ENCODE measurements around the gene BCL7C. TPM values are rescaled to one million over a fixed set of nuclear protein-coding genes. Genes with fewer than 3 reads are reported as not detected.

Gene BCL7C
- total RNA-seq, 2 experiments from 2014 or later: 17.8 to 19.1 TPM

GRCh38 chr16:30910427-30911029 is 16.7 kb upstream of the BCL7C start:
- Histone ChIP-seq H3K9me3 (ENCODE audit: control insufficient read depth in 1 of 2, insufficient read depth in 1 of 2, low read length in 2 of 2) (no peaks in the 10 kb centered on the region), H3K27ac (ENCODE audit: low read depth in 1 of 2, low read length in 2 of 2) (no peak overlapping the region), H3K4me3 (ENCODE audit: low read length) (no peak overlapping the region), H3K27me3 (ENCODE audit: control insufficient read depth in 1 of 2, insufficient read depth in 2 of 2, low read length in 2 of 2) (no peaks in the 10 kb centered on the region), H3K36me3 (ENCODE audit: insufficient read depth, low read length) (no peaks in the 10 kb centered on the region), H3K4me1 (ENCODE audit: insufficient read depth, low read length) (peaks cover 13% of the 10 kb centered on the region)
- ChIA-PET POLR2A (no interaction called here), CTCF (no interaction called here)
- no peak for TF ChIP-seq CTCF (IDR thresholded peaks at IDR 0.05)
- no peak overlapping the region for H3K27ac Mint-ChIP-seq
- no peaks in the 10 kb centered on the region for H3K9me3 Mint-ChIP-seq
- ATAC-seq (ENCODE audit: poor library complexity) (no peak), DNase-seq (no peak)
- peaks cover 8% of the 10 kb centered on the region for H3K4me1 Mint-ChIP-seq (ENCODE audit: low read depth)
- intact Hi-C loops (cut with DNase I, micrococcal nuclease): no loop called here
- H3K36me3 Mint-ChIP-seq (ENCODE audit: low read depth): no peaks in the 10 kb centered on the region
- H3K4me3 Mint-ChIP-seq: no peak overlapping the region
- H3K27me3 Mint-ChIP-seq: no peaks in the 10 kb centered on the region

GRCh38 chr16:30907064-30907463 is 13.2 kb upstream of the BCL7C start:
- Histone ChIP-seq H3K36me3 (ENCODE audit: insufficient read depth, low read length) (no peaks in the 10 kb centered on the region), H3K9me3 (ENCODE audit: control insufficient read depth in 1 of 2, insufficient read depth in 1 of 2, low read length in 2 of 2) (peaks cover 0 to 8% of the 10 kb centered on the region in 2 experiments), H3K4me1 (ENCODE audit: insufficient read depth, low read length) (peaks cover 36% of the 10 kb centered on the region), H3K4me3 (ENCODE audit: low read length) (no peak overlapping the region), H3K27ac (ENCODE audit: low read depth in 1 of 2, low read length in 2 of 2) (no peak overlapping the region), H3K27me3 (ENCODE audit: control insufficient read depth in 1 of 2, insufficient read depth in 2 of 2, low read length in 2 of 2) (no peaks in the 10 kb centered on the region)
- Mint-ChIP-seq H3K36me3 (ENCODE audit: low read depth) (no peaks in the 10 kb centered on the region), H3K27ac (no peak overlapping the region), H3K27me3 (no peaks in the 10 kb centered on the region), H3K4me3 (no peak overlapping the region), H3K4me1 (ENCODE audit: low read depth) (peaks cover 29% of the 10 kb centered on the region), H3K9me3 (peaks cover 3% of the 10 kb centered on the region)
- ChIA-PET POLR2A (interaction anchor here (1.2 to 1.4 kb wide), 2 partner anchors 15 to 62 kb away, joined by 4 to 5 read pairs; no protein-coding TSS in a partner anchor), CTCF (no interaction called here)
- no peak for TF ChIP-seq CTCF (IDR thresholded peaks at IDR 0.05)
- ATAC-seq (ENCODE audit: poor library complexity) (no peak), DNase-seq (no peak)
- intact Hi-C loops (cut with DNase I, micrococcal nuclease): no loop called here

- DNase-seq (peak in 1 of 14 experiments; percentile 20), ATAC-seq (ENCODE audit: poor library complexity) (no peak)
- POLR2A ChIA-PET: interaction anchor here (0.8 to 4.5 kb wide), 4 partner anchors 28 to 246 kb away, joined by 3 to 56 read pairs (median 3); partner anchors contain the start of gene FBRS
- CTCF ChIA-PET: no interaction called here
- H3K27me3 Mint-ChIP-seq: no peaks in the 10 kb centered on the region
- Histone ChIP-seq H3K36me3 (ENCODE audit: insufficient read depth, low read length) (no peaks in the 10 kb centered on the region), H3K27me3 (ENCODE audit: control insufficient read depth in 1 of 2, insufficient read depth in 2 of 2, low read length in 2 of 2) (no peaks in the 10 kb centered on the region), H3K9me3 (ENCODE audit: control insufficient read depth in 1 of 2, insufficient read depth in 1 of 2, low read length in 2 of 2) (peaks cover 0 to 8% of the 10 kb centered on the region in 2 experiments), H3K4me3 (ENCODE audit: low read length) (no peak overlapping the region), H3K27ac (ENCODE audit: low read depth in 1 of 2, low read length in 2 of 2) (peak overlapping the region; percentile 37 to 67), H3K4me1 (ENCODE audit: insufficient read depth, low read length) (peaks cover 49% of the 10 kb centered on the region)
- H3K4me3 Mint-ChIP-seq: no peak overlapping the region
- H3K9me3 Mint-ChIP-seq: peaks cover 3% of the 10 kb centered on the region
- no peaks in the 10 kb centered on the region for H3K36me3 Mint-ChIP-seq (ENCODE audit: low read depth)
- TF ChIP-seq CTCF (IDR thresholded peaks at IDR 0.05): no peak
- H3K4me1 Mint-ChIP-seq (ENCODE audit: low read depth): peaks cover 38% of the 10 kb centered on the region
- intact Hi-C loops (cut with DNase I, micrococcal nuclease): loop anchor here in 1 of 2 experiments (5.0 kb wide), 1 partner anchor 57 kb away; no protein-coding TSS in a partner anchor
- H3K27ac Mint-ChIP-seq: peak overlapping the region; percentile 87
Measured at GRCh38 chr16:30904114-30904780, 10.4 kb upstream of the BCL7C start.
